ENCODE results near the gene HTR2C. TPM values are rescaled to one million over a fixed set of nuclear protein-coding genes. Genes with fewer than 3 reads are reported as not detected.

HTR2C gene
- not detected in 5 replicates for total RNA-seq (2022; extraction: Qiagen RNA extraction; ENCODE audit: low read depth)

DNA sequence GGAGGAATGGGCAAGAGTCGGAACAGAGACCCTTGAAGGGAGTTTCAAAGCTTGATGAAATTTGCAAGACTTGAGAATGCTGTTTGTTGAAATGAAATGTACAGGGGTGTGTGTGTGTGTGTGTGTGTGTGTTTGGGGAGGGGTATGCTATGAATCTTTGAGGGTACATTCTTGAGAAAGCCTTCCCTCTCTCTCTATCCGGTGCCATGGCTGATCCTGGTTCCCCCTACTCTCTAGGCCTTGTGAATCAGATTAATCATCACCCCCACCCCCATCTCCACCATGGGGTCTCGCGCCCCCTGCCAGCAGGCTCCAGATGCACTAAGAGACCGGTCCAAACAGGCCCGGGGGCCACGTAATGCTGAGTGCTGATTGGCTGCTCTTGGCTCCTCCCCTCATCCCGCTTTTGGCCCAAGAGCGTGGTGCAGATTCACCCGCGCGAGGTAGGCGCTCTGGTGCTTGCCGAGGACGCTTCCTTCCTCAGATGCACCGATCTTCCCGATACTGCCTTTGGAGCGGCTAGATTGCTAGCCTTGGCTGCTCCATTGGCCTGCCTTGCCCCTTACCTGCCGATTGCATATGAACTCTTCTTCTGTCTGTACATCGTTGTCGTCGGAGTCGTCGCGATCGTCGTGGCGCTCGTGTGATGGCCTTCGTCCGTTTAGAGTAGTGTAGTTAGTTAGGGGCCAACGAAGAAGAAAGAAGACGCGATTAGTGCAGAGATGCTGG is at the start of gene HTR2C:
Gene HTR2C, plus strand, starts transcription at position 441 of the 729 bp plus-strand sequence. CDS start 142,851 bp downstream, outside the sequence.

